Nucleus accumbens (tissue), 56 donors: ENCODE data around the gene KCTD5.
"Not testable (repeated sequence)": the region's sequence is repeated elsewhere in the genome, so short reads cannot be mapped to it uniquely, and the experiment has no call there.

Experiments
- DNase-seq, 56 donors: peaks; one replicate each; lab custom pipeline; 2025; lab: John Stamatoyannopoulos, UW

Gene KCTD5

DNA sequence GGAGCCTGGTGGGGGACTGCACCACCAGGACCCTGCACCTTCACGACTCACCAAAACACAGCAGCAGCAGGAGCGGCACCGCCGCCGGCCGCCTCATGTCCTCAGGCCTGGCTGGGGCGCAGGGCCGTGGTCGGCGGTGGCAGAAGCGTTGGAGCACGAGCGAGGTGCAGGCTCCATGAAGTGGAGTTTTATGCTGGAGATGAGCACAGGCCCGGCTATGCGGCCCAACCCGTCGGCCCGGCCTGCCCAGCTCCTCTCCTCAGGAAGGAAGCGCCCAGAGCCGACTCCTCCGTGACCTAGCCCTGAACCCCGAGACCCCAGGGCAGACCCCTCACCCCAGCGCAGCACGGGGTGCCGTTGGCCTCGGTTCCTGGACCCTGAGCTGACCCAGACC is 37.7 kb downstream of the KCTD5 start, which contains the start of gene PRSS27:
PRSS27 (minus strand) TSS at position 161 of the 394 bp plus-strand sequence; CDS start at position 97, 64 bp downstream.
- DNase-seq = no peak

DNA sequence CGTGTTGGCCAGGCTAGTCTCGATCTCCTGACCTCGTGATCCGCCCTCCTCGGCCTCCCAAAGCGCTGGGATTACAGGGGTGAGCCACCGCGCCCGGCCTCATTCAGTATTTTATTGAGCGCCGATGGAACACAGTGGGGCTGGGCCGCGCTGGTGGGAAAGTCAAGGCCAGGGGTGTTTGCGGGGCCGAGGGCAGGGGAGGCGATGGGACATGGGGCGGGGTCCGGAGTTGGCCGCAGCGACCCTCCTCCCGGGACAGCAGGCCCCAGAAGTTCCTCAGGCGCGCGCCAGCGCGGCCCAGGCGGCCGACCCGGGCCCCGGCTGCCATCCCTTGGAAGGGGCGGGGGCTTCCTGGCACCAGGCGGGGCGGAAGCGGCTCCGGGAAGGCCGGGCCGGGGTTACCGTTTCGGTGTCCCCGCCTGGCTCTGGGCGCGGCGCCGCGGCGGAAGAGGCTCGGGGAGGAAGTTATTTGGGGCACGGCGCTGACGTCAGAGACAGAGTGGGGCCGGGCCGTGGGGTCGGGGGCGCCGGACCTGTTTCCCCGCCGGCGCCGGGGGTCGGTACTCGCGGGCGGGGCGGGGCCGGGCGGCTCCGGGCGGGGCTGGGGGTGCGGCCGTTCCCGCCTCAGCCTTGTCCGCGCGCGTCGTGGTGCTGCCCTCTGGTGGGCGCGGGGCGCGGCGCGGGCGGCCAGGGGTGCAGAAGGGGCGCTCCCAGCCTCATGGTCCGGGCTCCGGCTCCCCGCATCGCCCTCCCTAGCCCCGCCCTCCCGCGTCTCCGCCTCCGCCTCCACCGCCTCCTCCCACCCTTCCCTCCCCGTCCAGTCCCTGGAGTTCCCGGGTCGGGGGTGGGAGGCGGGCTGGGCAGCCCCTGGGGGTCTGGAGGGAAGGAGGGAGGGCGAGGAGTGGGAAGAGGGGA is 38.7 kb downstream of the KCTD5 start:
- peak in 48 of 56 donors; percentile 10 to 90 (median 53) for DNase-seq

DNA sequence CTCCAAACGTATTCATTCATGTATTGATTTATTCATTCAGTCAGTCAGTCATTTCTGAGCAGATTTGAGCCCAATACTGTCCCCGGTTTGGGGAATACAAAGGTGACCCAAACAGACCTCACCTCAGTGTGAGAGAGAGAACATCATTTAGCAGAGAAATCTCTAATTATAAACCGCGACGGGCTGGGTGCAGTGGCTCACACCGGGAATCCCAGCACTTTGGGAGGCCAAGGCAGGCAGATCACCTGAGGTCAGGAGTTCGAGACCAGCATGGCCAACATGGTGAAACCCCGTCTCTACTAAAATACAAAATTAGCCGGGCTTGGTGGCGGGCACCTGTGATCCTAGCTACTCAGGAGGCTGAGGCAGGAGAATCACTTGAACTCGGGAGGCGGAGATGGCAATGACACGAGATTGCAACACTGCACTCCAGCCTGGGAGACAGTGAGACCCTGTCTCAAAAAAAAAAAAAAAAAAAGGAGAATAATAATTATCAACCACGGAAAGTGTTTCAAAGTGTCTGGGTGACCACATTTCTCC is 39.4 kb downstream of the KCTD5 start:
- not testable (repeated sequence) for DNase-seq

DNA sequence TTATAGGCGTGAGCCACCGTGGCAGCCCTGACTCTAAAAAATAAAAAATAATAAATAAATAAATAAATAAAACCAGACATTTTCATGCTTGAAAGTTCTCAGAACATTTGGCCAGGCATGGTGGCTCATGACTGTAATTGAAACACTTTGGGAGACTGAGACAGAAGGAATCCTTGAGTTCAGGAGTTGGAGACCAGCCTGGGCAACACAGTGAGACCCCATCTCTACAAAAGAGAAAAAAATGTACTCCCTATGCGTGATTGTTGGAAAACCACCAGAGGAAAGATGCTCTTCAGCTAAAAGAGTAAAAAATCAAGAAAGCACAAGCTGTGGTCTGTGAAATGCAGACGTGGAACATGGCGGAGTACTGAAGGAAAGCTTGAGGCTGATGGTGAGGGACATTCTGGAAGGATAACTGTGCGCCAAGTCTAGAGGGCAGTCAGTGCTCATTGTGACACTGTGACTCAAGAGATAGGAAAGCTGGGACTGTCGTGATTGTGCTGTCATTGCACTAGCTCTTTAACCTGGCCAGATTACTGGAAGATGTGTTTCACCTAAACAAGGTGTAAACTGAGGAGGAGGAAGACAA is 41.9 kb downstream of the KCTD5 start:
- DNase-seq = no peak

DNA sequence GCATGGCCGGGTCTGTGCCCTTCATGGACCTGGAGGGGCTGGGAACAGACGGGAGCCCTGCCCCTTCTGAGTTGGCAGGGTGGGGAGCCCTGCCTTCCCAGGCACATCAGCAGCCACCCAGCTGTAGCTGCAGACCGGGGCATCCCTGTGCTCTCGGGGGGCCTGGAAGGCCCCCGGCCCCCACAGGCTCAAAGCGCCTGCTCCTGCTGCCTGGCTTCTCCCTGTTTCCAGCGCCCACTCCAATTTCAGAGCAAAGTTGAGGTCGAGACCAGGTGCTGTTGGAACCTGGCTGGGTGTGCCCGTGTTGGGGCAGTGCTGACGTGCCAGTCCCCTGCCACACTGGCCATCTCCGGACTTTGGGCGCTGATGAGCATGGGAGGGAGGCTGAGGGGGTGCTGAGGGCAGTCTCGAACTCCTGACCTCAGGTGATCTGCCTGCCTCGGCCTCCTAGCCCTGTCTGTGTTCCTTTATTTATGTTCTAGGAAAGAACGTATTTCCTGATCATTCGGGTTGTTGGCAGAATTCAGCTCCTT is 42.6 kb downstream of the KCTD5 start:
- DNase-seq = no peak

DNA sequence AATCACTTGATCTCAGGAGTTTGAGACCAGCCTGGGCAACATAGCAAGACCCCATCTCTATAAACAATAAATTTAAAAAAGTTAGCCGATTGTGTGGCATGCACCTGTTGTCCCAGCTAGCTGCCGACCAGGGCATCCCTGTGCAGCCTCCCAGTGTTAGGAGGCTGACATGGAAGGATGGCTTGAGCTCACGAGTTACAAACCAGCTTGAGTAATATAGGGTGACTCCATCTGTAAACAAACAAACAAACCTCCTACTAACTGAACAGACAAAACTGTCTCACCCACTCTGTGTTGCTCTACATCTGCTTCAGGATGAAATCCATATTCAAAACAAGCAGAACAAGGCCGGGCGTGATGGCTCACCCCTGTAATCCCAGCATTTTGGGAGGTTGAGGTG is 44.6 kb downstream of the KCTD5 start:
- no peak for DNase-seq

DNA sequence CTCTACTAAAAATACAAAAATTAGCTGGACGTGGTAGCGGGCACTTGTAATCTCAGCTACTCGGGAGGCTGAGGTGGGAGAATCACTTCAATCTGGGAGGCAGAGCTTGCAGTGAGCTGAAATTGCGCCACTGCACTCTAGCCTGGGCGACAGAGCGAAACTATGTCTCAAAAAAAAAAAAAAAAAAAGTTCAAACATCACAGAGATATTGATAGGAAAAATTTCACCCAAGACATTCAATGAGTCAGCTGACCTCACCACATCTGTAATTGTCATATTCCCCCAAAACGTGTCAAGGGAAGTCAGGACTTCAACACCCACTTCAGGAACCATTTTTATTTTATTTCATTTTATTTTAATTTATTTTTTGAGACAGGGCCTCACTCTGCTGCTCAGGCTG is 45.7 kb downstream of the KCTD5 start:
- DNase-seq = no peak

DNA sequence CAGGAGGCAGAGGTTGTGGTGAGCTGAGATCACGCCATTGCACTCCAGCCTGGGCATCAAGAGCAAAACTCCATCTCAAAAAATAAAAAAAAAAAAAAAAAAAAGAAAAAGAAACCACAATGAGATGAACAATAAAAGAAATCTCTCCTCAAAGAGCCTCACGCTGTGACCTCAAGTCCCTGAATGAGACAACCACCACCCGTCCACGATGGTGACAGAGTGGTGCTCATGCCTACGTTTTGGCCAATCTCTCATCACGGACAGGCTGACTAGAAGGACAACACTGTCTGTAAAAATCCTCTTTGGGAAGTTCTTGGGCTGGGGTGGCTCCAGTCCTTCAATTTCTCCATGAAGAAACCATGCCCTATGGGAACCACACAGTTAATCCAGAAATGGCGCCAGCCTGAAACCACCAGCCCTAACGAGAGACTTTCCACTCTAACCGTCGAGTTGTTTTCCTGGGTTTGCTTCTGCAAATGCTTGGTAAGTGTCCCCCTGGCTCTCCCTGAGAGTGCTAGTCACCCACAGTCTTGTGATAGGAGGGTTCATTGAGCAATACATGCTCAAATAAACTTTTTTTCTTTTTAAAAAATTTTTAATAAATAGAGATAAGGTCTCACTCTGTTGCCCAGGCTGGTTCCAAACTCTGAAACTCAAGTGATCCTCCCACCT is 52.7 kb downstream of the KCTD5 start:
- no peak for DNase-seq

DNA sequence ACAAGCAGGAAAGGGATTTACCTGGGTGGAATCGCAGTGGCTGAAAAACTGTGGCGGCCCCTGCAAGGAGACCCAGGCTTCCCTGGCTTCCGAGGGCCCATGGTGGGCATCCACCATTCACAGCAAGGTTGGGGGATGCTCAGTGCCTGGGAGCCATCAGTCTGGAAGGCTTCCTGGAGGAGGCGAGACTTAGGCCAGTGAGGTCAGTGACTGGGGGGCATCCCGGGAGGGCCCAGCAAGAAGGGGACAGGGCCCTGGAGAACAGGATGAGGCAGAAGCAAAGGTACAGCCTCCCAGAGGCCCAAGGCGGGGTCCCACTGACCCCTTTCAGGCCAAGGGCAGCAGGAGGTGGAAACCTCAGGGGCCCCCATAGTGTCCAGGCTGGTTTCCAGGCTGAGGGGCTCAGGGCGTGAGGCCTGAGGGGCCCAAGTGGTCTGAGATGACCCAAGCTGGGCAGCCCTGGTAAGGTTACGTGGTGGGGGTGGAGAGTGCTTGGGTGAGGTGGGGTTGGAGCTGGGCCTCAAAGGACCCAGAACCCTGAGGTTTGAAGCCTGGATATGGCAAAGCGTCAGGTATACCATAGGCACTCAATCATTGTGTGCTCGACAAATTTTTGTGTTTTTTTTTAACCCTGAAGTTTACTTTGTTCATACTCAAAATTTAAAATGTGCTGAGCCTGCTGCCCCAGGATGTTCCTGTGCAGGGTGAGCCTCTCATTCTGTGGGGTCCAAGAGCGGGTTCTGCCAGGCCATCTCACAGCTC is 54.3 kb downstream of the KCTD5 start:
- DNase-seq = no peak

DNA sequence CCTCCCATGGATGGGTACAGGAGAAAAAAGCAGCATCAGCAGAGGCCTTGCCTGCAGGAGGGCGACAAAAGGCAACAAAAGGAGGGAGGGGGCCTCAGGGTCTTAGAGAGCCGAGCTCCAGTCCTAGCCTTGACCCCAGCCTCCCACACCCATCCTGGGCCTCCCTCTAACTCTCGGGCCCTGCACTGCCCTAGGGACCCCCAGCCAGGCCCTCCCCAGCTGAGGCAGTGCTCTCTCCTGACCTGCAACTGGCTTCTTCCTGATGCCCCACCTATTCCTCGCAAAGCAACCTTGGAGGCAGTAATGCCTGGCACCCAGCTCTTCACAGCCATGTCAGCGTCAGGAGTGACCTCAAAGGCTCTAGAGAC is 54.9 kb downstream of the KCTD5 start:
- no peak for DNase-seq

DNA sequence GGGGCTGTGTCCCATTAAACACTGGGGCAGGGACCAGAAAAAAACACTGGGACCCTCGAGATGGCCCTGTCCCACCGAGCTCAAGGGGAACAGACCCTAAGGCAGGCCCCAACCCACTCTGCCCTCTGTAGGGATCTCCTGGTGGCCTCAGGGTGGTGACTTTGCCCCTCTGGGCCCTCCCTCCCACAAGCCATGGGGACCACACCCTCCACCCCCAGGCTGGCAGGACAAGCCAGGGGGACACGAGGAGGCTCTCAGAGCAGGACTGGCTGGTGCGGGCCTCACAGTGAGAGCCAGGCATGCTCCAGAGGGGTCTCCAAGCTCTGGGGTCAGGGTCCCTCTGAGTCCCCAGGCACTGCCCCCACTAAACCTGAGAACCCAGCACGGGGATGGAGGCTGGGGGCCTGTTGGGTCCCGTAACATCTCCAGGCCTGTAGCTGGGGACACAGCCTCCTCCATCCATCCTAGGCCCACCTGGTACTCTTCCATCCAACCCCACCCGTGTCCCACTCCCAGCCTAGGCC is 55.6 kb downstream of the KCTD5 start:
- no peak for DNase-seq

DNA sequence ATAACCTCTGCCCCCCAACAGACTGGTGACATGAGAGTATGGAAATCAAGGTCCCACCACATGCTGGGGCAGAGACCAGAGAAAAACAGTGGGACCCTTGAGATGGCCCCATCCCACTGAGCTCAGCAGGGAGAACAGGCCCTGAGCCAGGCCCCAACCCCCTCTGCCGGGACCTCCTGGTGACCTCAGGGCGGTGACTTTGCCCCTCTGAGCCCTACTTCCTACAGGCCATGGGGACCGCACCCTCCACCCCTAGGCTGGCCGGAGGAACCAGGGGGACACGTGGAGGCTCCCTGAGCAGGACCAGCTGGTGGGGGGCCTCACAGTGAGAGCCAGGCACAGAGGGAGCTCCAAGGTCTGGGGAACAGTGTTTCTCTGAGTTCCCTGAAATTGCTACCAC is 56.3 kb downstream of the KCTD5 start:
- DNase-seq = no peak

DNA sequence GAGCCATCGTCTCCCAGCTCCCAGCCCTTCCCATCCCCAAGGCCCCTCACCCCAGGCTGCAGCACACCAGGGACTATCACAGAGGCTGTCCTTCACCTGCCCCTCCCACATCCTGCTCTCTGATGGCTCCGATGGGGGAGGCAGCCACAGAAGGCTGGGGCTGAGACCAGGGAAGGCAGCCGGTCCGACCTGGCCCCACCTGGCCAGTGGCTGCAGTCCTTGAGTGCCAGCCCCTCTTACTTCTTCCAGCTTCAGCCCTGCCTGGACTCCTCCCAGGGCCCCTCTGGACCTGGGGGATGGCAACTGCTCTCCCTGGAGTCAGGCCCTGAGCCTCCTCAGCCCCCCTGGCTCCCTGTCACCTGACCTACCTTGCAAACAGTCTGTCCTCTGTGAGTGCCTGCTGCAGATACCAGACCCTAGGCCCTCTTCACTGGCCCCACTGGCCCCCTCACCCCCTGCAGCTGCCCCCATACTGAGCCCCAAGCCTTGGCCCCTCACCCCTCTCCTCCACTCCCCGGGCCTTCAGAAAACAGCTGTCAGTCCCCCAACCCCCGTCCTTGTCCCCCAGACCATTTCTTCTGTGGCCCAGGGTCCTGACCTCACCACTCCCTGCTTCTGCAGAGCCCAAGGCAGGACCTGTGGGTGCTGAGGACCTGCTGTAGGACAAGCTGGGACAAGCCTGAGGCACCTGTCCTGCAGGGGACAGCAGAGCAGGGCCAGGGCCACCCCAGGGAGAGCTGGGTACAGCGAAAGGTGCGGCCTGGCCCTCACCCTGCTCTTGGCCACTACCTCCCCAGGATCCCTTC is 57.5 kb downstream of the KCTD5 start:
- DNase-seq = no peak

DNA sequence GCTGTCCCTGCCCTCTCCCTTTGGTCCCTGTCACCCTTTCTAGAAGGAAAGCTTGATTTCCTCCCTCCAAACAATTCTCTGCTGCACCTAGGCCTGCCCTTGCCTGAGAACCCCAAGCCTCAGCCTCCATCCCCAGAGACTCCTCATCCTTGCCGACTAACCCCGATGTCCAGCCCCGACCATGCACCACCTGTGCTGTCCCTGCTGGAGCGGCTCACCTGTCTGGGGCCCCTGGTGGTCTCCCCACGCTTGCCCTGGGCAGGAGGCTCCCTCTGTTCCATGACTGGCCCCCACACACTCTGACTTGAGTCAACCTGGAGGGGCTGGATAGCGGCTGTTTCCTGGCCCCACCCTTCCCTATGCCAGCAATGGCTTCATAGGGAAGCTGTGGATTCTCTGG is 58.2 kb downstream of the KCTD5 start:
- DNase-seq = no peak

DNA sequence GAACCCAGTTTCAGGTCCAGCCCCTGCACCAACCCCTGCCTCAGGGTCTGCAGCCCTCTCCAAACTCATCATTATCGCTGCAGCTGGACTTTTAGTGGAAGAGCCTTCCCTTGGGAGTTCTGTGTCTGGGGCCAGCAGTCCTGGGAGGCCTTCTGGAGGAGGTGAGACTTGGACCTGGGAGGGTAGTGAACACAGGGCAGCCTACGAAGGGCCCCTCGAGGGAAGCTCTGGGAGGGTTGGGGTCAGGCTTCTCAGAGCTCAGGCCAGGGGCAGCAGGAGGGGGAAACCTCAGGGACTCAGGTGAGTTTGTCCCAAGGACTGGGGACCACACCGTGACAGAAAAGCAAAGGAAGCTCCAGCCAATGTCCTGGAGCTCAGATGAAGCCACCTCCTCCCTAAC is 58.8 kb downstream of the KCTD5 start:
- no peak for DNase-seq

DNA sequence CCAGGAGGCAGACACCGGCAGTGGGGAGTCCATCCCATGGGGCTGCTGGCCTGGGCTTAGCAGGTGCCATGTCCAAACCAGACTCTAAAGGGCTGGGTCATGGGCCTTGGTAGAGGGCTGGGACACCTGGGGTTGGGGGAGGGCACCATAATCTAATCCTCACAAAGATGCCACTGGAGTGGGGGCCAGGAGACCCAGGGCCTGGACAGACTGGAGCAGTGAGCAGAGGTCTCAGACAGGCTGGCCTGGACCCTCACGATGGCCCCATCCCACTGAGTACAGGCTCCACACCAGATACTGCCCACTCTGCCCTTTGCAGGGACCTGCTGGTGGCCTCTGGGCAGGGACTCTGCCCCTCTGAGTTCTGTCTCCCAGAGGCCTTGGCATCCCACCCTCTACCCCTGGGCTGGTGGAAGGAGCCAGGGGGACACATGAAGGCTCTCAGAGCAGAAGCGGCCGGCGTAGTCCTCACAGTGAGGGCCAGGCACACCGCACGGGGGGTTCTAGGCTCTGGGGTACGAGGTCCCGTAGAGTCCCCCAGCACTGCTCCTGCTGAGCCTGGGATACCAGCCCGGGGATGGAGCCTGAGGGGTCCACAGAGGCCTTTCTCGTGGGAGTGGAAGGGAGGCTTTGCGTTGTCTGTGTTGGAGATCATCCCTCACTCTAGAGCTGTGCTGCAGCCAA is 60.1 kb downstream of the KCTD5 start:
- DNase-seq = no peak

DNA sequence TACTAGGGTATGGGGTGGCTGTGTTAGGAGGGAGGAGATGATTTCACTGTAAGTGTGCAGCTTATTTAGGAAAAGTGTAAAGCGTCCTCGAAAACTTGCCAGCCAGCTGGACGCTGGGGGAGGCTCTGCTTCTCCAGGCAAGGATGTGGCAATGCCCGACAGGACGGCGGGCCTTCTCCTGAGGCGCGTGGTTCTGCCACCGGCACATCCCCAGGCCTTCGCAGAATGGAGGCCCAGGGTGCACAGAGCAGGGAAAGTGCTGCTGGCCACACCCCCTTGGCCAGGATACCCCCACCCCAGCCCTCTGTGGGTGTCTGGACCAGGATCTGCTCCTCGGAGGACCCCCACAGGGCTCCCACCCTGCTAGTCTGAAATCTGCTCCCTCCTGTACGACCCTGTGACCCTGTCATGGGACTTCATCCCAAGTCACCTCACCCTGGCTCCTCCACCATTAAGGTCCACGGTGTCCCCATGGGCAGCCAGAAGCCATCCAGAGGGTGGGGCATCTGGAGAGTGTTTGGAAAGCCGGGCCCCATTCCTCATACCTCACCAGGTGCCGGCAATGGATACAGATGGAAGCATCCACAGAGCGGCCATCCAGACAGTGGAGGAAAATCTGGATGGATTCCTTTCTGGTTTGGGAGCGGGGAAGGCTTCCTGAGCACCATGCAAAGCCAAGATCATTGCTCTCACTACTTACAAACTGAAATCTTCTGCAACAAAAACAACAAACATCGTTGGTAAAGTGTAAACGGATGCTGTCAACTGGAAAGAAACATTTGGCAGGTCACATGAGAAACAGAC is 60.9 kb downstream of the KCTD5 start:
- no peak for DNase-seq

DNA sequence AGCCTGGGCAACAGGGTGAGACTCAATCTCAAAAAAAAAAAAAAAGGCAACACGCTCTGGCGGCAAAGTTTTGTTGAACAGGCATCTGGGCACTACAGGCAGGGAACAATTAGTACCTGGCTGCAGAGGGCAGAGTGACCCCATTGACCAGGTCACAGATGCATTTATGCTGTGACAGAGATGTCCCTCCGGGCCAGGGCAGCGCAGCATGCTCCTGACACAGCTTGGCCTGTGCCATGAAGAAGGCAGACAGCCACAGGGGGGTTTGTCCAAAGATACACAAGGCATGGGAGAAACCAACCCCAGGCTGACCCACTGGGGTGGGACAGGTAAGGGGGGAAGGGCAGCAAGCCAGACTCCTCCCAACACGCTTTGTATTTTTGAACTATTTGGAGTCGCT is 62.4 kb downstream of the KCTD5 start:
- no peak for DNase-seq
